ENCODE results near the gene TAS1R3.

- TF ChIP-seq CTCF (IDR thresholded peaks at IDR 0.05; ENCODE audit: low read length) (no peak), EZH2 (optimal IDR thresholded peaks at IDR 0.05; ENCODE audit: low read depth, low read length) (no peak)
Measured at GRCh38 chr1:1319646-1319941, 11.5 kb upstream of the TAS1R3 start.

All from MM.1S (cell line).